ENCODE data around the gene LDB2. TPM values are rescaled to one million over a fixed set of nuclear protein-coding genes. Genes with fewer than 3 reads are reported as not detected.

LDB2 gene
- total and polyA plus RNA-seq, 2 experiments from 2014 or later: 48.6 to 80.1 TPM

- Histone ChIP-seq H3K4me2 (no peak overlapping the region), H3F3A (replicated peaks; ENCODE audit: low read depth) (0 out of 2 replicates have a peak, but pooled peaks cover 6% of the 10 kb centered on the region), H3K9me2 (ENCODE audit: insufficient read depth) (no peaks in the 10 kb centered on the region; the same call in 1 of the 2 replicates), H3K79me2 (replicated peaks; ENCODE audit: insufficient read depth) (no peaks in the 10 kb centered on the region), H3K36me3 (ENCODE audit: insufficient read depth) (no peaks in the 10 kb centered on the region; the same call in 1 of the 2 replicates), H2AFZ (no peak overlapping the region), H3K4me1 (ENCODE audit: insufficient read depth) (no peaks in the 10 kb centered on the region), H3K27me3 (ENCODE audit: insufficient read depth) (no peaks in the 10 kb centered on the region), H3K27ac (ENCODE audit: low read depth) (no peak overlapping the region), H4K20me1 (replicated peaks; ENCODE audit: insufficient read depth) (no peaks in the 10 kb centered on the region), H3K4me3 (no peak overlapping the region)
- Mint-ChIP-seq H3K4me1 (peaks cover 4% of the 10 kb centered on the region; the same call in 2 of the 3 replicates), H3K36me3 (ENCODE audit: low read depth) (no peaks in the 10 kb centered on the region; the same call in 2 of the 3 replicates), H3K9me3 (no peaks in the 10 kb centered on the region), H3K4me3 (no peak overlapping the region), H3K27me3 (ENCODE audit: insufficient read depth, low read depth, poor library complexity) (no peaks in the 10 kb centered on the region), H3K27ac (no peak overlapping the region)
- ATAC-seq (no peak), DNase-seq (ENCODE audit: low spot score) (no peak)
- TF ChIP-seq, protein P1, sequence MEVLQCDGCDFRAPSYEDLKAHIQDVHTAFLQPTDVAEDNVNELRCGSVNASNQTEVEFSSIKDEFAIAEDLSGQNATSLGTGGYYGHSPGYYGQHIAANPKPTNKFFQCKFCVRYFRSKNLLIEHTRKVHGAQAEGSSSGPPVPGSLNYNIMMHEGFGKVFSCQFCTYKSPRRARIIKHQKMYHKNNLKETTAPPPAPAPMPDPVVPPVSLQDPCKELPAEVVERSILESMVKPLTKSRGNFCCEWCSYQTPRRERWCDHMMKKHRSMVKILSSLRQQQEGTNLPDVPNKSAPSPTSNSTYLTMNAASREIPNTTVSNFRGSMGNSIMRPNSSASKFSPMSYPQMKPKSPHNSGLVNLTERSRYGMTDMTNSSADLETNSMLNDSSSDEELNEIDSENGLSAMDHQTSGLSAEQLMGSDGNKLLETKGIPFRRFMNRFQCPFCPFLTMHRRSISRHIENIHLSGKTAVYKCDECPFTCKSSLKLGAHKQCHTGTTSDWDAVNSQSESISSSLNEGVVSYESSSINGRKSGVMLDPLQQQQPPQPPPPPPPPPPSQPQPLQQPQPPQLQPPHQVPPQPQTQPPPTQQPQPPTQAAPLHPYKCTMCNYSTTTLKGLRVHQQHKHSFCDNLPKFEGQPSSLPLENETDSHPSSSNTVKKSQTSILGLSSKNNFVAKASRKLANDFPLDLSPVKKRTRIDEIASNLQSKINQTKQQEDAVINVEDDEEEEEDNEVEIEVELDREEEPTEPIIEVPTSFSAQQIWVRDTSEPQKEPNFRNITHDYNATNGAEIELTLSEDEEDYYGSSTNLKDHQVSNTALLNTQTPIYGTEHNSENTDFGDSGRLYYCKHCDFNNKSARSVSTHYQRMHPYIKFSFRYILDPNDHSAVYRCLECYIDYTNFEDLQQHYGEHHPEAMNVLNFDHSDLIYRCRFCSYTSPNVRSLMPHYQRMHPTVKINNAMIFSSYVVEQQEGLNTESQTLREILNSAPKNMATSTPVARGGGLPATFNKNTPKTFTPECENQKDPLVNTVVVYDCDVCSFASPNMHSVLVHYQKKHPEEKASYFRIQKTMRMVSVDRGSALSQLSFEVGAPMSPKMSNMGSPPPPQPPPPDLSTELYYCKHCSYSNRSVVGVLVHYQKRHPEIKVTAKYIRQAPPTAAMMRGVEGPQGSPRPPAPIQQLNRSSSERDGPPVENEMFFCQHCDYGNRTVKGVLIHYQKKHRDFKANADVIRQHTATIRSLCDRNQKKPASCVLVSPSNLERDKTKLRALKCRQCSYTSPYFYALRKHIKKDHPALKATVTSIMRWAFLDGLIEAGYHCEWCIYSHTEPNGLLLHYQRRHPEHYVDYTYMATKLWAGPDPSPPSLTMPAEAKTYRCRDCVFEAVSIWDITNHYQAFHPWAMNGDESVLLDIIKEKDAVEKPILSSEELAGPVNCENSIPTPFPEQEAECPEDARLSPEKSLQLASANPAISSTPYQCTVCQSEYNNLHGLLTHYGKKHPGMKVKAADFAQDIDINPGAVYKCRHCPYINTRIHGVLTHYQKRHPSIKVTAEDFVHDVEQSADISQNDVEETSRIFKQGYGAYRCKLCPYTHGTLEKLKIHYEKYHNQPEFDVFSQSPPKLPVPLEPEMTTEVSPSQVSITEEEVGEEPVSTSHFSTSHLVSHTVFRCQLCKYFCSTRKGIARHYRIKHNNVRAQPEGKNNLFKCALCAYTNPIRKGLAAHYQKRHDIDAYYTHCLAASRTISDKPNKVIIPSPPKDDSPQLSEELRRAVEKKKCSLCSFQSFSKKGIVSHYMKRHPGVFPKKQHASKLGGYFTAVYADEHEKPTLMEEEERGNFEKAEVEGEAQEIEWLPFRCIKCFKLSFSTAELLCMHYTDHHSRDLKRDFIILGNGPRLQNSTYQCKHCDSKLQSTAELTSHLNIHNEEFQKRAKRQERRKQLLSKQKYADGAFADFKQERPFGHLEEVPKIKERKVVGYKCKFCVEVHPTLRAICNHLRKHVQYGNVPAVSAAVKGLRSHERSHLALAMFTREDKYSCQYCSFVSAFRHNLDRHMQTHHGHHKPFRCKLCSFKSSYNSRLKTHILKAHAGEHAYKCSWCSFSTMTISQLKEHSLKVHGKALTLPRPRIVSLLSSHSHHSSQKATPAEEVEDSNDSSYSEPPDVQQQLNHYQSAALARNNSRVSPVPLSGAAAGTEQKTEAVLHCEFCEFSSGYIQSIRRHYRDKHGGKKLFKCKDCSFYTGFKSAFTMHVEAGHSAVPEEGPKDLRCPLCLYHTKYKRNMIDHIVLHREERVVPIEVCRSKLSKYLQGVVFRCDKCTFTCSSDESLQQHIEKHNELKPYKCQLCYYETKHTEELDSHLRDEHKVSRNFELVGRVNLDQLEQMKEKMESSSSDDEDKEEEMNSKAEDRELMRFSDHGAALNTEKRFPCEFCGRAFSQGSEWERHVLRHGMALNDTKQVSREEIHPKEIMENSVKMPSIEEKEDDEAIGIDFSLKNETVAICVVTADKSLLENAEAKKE (CRISPR knock-in tag; IDR thresholded peaks at IDR 0.05): no peak
- TF ChIP-seq ZNF331 (CRISPR knock-in tag; IDR thresholded peaks at IDR 0.05; ENCODE audit: low read depth) (no peak), JUNB (IDR thresholded peaks at IDR 0.05; ENCODE audit: unreplicated experiment) (no peak), STAT1 (IDR thresholded peaks at IDR 0.05; ENCODE audit: unreplicated experiment) (no peak), NANOG (IDR thresholded peaks at IDR 0.05; ENCODE audit: borderline replicate concordance) (no peak), ZNF114 (CRISPR knock-in tag; IDR thresholded peaks at IDR 0.05) (no peak), EZH2 (IDR thresholded peaks at IDR 0.05; ENCODE audit: low read depth, unreplicated experiment) (no peak), CTCF (conservative IDR thresholded peaks at IDR 0.05; ENCODE audit: low read depth in 2 of 2) (no peak), REST (IDR thresholded peaks at IDR 0.05; ENCODE audit: unreplicated experiment) (no peak), CREB1 (CRISPR knock-in tag; IDR thresholded peaks at IDR 0.05; ENCODE audit: low read depth) (no peak), POLR2AphosphoS5 (IDR thresholded peaks at IDR 0.05; ENCODE audit: low read depth) (no peak), EZH2phosphoT487 (IDR thresholded peaks at IDR 0.05; ENCODE audit: unreplicated experiment) (no peak)
- TF ChIP-seq, protein P2, sequence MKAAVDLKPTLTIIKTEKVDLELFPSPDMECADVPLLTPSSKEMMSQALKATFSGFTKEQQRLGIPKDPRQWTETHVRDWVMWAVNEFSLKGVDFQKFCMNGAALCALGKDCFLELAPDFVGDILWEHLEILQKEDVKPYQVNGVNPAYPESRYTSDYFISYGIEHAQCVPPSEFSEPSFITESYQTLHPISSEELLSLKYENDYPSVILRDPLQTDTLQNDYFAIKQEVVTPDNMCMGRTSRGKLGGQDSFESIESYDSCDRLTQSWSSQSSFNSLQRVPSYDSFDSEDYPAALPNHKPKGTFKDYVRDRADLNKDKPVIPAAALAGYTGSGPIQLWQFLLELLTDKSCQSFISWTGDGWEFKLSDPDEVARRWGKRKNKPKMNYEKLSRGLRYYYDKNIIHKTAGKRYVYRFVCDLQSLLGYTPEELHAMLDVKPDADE (IDR thresholded peaks at IDR 0.05): no peak
Observed at GRCh38 chr4:16741287-16741686, 157.2 kb downstream of the LDB2 start.
